Stimulated activated CD8-positive, alpha-beta memory T cell treated with anti-CD3 and anti-CD28 coated beads, Interleukin-15, amount 100 ng/mL, for 4 hours (primary cell): ENCODE results near the gene VSX2.
A peak's percentile ranks its signal among the peaks of the same experiment; 100 is the strongest.

Experiments
- DNase-seq, 2 donors: peaks; one replicate each; pipeline ENCODE4 v3.0.0-alpha.2; 2020; ENCODE audit warnings: low read depth in 2 of 2

The VSX2 gene

DNA sequence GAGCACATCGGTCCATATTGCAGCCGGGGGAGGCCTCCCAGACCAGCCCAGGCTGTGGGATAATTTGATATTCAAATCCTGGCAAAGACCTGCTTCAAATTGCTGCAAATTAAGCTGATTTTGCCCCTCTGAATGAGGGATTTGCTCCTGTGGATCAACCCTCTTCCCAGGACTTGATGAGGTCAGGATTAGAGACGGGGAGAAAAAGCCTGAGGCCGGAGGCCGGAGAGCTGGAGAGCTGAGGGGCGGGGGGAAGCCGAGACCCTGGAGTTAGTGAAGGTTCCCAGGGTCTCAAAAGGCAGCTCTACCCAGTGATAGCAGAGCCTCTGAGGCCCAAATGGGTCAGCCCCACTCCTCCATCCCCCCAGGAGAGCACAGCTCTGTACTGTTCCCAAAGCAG lies 17.5 kb upstream of the VSX2 start:
- no peak for DNase-seq

DNA sequence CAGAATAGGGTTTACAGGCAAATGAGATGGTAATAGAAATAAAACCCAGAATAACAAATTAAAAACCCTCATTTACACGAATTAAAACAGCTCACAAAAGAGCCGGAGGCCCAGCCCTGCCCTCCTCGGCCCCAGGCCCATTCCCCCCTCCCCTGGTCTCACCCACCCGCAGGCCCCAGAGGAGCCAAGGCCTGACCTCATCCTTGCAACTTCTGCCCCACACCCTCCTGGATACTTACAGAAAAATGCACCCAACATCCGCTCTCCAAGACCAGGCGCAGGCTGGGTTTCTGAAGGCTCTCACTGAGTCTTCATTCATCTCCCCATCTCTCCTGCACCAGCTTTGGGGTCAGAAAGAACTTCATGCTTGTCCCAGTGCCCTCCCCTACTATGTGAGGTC lies 16.2 kb upstream of the VSX2 start:
- no peak for DNase-seq

- DNase-seq = no peak
Observed at GRCh38 chr14:74231784-74232183, 7.5 kb upstream of the VSX2 start.

GRCh38 chr14:74235017-74235416 lies 4.2 kb upstream of the VSX2 start:
- no peak for DNase-seq

DNA sequence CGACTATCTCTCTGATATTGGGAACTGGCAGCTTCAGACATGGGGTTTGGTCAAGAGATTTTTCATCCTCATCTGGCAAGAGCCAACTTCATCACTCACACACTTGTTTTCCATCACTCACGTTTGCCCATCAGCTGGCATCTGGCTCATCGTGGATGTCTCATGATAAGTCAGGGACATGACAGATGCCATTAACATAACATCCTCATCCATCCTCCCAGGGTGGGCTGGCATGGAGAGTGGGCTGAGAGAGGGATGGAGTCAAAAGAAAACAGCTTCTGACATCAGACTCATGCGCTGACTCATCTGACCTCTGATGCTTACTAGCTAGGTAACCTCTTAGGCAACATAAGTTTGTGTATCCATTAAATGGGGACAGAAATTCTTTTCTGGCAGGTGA lies 1.8 kb upstream of the VSX2 start:
- no peak for DNase-seq

GRCh38 chr14:74239848-74240793 lies 872 bp downstream of the VSX2 start:
- DNase-seq = no peak

DNA sequence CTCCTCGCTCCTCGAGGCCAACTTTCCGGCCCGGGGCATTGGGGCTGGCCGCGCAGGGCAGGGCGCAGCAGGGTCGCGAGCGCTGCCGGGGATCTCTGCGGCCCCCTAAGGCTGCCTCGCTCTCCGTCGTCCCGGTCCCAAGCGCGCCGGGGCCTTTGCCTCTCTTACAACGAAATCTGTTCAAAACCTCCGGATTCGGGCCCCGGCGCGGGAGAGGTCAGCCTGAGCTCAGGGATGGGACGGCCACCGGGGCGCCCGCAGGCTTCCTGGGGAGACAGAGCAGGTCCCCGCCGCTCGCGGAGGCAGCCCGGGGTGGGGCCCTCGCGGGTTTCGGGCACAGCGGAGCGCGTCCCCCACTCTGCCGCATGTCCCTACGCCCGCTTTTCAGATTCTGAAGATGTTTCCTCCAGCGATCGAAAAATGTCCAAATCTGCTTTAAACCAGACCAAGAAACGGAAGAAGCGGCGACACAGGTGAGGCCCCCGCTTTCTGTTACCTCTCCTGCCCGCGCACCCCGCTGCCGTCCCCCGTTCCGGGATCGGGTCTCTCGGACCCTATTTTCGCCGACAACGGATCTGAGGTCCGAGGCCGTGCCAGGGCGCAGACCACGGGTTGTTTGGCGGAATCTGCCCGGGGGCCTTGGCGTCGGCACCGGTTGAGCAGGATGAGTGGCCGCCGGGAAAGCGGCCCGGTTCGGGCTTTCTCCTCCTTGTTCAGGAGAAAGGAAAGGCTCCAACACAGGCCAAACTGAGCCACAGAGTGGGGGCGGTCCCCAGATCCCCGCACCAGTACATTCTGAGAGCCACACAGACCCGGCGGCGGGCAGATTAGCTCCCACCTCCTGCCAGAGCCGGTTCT lies 1.8 kb downstream of the VSX2 start:
- DNase-seq = no peak

GRCh38 chr14:74241652-74242017 lies 2.4 kb downstream of the VSX2 start:
- DNase-seq = no peak

DNA sequence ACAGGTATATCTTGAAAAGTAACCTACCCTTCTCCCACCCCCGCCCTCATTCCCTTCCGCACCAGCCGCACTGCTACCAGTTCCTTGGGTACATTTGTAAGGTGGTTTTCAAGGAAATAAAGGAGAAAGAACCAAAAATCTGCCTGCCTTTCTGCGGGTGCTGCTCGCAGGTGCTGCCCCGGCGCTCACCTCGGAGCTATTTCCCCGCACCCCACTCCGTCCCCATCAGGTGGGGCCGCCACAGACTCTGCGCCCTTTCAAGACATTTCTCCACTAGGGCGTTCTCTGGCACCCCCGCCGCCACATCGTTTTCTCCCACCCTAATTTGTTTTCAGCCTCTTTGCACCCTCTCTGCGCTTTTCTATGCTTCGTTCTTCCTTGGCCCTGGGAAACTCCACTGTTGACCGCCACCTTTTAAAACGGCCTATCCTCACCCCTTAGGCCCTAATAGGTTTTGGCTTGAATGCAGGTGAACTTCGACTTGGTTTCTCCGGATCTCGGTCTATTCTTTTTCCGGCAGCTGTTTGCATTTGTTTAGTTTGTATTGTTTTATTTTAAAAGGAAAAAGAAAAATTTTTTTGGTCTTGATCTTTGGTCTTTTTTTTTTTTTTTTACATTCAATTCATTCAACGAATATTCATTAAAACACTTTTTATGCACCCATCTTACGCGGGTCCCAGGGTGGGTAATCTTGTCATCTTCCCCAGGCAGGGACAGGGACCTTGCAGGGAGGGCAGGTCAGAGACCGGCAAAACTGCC lies 3.0 kb downstream of the VSX2 start:
- DNase-seq = no peak

DNA sequence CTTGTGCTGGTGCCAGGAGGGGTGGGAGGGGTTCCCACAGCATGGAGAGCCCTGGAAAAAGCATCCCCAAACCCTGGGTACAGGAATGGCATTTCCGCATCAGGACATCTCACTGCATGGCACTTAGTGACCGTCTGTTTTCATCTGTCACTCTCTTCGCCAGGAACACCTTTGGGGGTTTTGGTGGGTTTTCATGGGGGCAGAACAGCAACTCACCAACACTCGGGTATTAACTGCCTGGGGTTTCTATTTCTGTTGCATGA lies 3.5 kb downstream of the VSX2 start:
- DNase-seq = no peak

GRCh38 chr14:74243051-74243450 lies 3.8 kb downstream of the VSX2 start:
- DNase-seq = no peak

- no peak for DNase-seq
Observed at GRCh38 chr14:74244115-74244514, 4.9 kb downstream of the VSX2 start.

- no peak for DNase-seq
Observed at GRCh38 chr14:74245292-74245691, 6.0 kb downstream of the VSX2 start.

- no peak for DNase-seq
Observed at GRCh38 chr14:74246542-74246941, 7.3 kb downstream of the VSX2 start.

DNA sequence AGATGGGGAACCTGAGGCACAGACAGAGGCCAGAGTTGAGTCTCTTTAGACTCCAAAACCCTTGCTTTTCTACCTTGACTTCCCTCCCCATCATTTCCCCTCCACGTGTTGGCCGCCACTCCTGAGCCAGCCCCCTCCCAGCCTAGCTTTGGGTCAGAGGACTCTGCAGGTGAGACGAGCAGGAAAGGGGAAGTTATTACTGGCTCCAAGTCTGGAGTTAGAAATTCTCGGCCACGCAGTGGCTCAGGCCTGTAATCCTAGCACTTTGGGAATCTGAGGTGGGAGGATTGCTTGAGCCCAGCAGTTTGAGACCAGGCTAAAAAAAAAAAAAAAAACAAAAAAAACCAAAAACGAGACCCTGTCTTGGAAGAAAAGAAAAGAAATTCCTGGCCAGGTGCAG lies 8.8 kb downstream of the VSX2 start:
- no peak for DNase-seq

- DNase-seq = no peak
Observed at GRCh38 chr14:74249433-74250375, 10.5 kb downstream of the VSX2 start.

GRCh38 chr14:74255281-74255680 lies 16.0 kb downstream of the VSX2 start:
- no peak for DNase-seq

DNA sequence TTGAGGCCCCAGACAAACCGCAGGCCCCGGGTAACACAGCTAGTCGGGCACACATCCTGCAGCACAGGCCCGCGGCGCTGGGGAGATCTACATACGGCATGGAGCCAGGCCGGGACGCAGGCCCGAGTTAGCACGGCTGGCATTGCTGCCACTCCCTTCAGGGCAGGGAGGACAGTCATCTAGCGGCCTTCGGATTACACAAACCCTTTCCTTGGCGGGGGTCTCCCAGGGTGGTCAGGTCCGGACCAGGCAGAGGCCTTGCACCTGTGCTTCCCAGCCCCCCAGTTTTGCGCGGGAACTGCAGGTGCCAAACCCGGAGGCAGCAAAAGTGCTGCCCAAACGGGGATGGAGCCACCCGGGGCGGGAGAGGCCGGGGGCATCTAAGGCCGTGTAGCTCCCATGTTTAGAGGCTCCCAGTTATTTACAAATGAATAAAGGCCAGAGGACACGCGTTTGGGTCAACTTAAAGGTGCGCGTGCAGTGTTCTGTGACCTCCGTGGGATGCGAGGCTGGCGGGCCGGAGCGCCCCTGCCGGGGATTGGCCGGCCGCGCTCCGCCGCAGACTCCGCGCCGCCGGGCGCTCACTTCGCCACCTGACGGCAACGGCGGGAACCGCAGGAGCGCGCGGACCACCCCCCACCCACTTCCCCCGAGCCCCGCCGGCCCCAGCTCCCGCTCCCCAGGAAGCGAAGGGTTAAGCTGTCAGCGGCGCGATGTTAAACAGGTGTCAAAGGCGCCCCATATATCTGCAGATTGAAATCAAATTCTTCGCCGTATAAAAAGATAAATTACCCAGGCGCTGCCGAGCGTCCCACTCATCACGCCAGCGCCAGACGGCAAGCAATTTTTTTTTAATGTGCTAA lies 18.1 kb downstream of the VSX2 start:
- DNase-seq = peak; percentile 17 to 21

DNA sequence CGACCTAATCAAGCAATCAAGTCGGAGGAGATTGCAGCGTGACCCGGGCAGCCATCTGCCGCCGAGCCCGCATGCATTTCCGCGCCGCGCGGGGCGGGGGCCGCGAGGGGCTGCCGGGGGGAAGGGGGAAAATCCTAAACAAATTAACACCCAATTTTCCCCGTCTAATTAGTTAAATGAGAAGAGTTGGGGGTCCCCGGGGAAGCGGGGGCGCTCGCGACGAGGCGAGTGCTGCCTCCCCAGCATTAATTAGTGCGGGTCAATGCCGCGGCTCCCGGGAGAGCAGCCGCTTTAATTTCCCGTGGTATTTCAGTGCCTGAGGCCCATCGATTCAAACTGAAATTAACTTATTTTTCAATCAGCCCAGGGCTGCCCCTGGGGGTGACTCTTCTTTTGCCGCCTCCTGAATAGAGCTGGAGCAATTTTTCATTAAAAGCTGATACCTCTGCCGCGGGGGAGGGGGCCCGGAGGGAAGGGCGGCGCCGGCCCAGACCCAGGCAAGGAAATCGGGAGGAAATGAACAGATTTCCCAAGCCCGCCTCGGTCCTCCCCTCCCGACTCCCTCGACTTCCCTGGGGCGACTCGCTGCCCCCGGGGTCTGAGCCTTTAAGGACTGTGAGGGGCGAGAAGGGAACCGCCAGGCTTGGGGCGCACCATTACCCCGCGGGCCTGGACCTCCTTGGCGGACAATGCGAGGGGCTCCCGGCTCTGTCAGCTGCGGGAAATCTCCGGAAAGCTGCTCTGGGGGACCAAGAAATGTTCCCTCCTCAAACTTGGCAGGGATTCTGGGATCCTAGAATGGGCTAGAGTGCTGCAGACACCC lies 18.9 kb downstream of the VSX2 start:
- no peak for DNase-seq

- no peak for DNase-seq
Observed at GRCh38 chr14:74258764-74259035, 19.5 kb downstream of the VSX2 start.
